NCI-H82 treated with DMSO at 0.1 percent for 48 hours (cell line): ENCODE results near the gene CCDC178.

Source experiments
- DNase-seq: peaks from one replicate; lab custom pipeline; 2025; ENCODE audit not compliant: unreplicated experiment; lab: John Stamatoyannopoulos, UW

The CCDC178 gene

GRCh38 chr18:32891130-32891529, 549.4 kb downstream of the CCDC178 start:
- DNase-seq: no peak

GRCh38 chr18:32889615-32890593, 550.6 kb downstream of the CCDC178 start:
- DNase-seq: no peak

DNA sequence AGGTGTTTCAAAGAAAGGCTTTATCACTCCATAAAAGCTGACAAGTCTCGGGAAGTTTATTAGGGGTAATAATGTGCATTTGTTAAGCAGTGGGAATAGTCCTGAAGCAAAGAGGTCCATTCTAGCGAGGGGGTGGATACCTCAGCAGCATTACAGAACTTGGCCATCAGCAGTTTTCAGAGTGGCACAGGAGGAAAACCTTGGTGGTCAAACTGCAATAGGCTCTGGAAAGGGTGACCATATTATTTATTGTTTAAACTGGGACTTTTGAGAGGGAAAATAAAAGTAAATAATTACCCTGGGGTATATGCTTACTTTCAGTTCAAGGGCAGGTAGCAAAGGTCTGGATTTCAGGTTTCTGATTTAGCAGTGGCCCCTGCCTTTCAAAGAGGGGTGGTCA, 552.2 kb downstream of the CCDC178 start:
- no peak for DNase-seq
